Progenitor cell of endocrine pancreas (in vitro differentiated cells): ENCODE results near the gene EGLN3. TPM values are rescaled to one million over a fixed set of nuclear protein-coding genes. Genes with fewer than 3 reads are reported as not detected.

Experiments
- DNase-seq: peaks from one replicate; pipeline ENCODE4 v3.0.0; 2021; ENCODE audit warnings: low spot score; ENCODE audit not compliant: unreplicated experiment
- H3K27ac Mint-ChIP-seq: 2 replicates; pipeline ENCODE4 v1.8.0; 2021; ENCODE audit warnings: mild to moderate bottlenecking, moderate library complexity, mixed read lengths
- H3K27me3 Mint-ChIP-seq: 2 replicates; pipeline ENCODE4 v1.8.0; 2021; ENCODE audit warnings: mixed read lengths
- H3K36me3 Mint-ChIP-seq: 2 replicates; pipeline ENCODE4 v1.8.0; 2022; ENCODE audit warnings: mixed read lengths; ENCODE audit not compliant: insufficient read depth
- H3K4me1 Mint-ChIP-seq: 2 replicates; pipeline ENCODE4 v1.8.0; 2021; ENCODE audit warnings: low read depth, mixed read lengths
- H3K4me3 Mint-ChIP-seq: 2 replicates; pipeline ENCODE4 v1.8.0; 2021; ENCODE audit warnings: low read depth, mild to moderate bottlenecking, moderate library complexity, mixed read lengths
- H3K9me3 Mint-ChIP-seq: 2 replicates; pipeline ENCODE4 v1.8.0; 2021; ENCODE audit warnings: low read depth, mixed read lengths
- total RNA-seq: library from RNA; stranded (reverse); gene quantifications from 2 replicates; pipeline ENCODE4 v1.2.1, GENCODE V29; 2021
- TF ChIP-seq, protein P1 (sequence below): fragments of 200-600 bp; sonication (generic); IDR thresholded peaks from one replicate; pipeline ENCODE4 v1.5.0; 2021; ENCODE audit warnings: antibody characterized with exemption, mild to moderate bottlenecking; ENCODE audit not compliant: unreplicated experiment

EGLN3 gene
- total RNA-seq, 1 donor from 2014 or later: 9.5 TPM

DNA sequence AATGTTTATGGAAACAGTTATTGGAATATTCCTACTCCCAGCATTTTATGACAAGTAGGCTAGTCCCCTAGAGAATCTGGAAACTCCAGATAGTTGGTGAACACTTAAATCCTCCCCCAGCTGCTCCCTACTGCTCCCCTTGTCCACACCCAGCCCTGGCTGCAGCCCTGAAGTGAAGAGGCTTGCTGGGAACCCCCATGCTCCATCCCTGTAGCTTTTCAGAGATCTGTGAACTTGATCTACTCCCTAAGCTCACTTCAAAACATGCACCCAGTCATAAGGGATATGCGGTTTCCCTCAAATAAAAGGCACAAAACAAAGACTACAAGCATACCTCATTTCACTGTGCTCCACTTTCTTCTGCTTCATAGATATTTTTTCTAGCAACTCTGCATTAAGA, 33.2 kb downstream of the EGLN3 start:
- Mint-ChIP-seq H3K27me3 (no peaks in the 10 kb centered on the region), H3K27ac (peak overlapping the region; percentile 1), H3K4me3 (no peak overlapping the region), H3K36me3 (peaks cover 2% of the 10 kb centered on the region), H3K4me1 (peaks cover 7% of the 10 kb centered on the region), H3K9me3 (no peaks in the 10 kb centered on the region)
- no peak for DNase-seq
- TF ChIP-seq, protein P1, sequence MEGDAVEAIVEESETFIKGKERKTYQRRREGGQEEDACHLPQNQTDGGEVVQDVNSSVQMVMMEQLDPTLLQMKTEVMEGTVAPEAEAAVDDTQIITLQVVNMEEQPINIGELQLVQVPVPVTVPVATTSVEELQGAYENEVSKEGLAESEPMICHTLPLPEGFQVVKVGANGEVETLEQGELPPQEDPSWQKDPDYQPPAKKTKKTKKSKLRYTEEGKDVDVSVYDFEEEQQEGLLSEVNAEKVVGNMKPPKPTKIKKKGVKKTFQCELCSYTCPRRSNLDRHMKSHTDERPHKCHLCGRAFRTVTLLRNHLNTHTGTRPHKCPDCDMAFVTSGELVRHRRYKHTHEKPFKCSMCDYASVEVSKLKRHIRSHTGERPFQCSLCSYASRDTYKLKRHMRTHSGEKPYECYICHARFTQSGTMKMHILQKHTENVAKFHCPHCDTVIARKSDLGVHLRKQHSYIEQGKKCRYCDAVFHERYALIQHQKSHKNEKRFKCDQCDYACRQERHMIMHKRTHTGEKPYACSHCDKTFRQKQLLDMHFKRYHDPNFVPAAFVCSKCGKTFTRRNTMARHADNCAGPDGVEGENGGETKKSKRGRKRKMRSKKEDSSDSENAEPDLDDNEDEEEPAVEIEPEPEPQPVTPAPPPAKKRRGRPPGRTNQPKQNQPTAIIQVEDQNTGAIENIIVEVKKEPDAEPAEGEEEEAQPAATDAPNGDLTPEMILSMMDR: no peak

- Mint-ChIP-seq H3K4me1 (peaks cover 7% of the 10 kb centered on the region), H3K4me3 (no peak overlapping the region), H3K9me3 (no peaks in the 10 kb centered on the region), H3K36me3 (no peaks in the 10 kb centered on the region), H3K27me3 (no peaks in the 10 kb centered on the region), H3K27ac (no peak overlapping the region)
- DNase-seq: no peak
- TF ChIP-seq, protein P1: no peak
Observed at GRCh38 chr14:33916663-33917565, 34.0 kb downstream of the EGLN3 start.

GRCh38 chr14:33915682-33916081, 35.2 kb downstream of the EGLN3 start:
- Mint-ChIP-seq H3K27me3 (no peaks in the 10 kb centered on the region), H3K9me3 (no peaks in the 10 kb centered on the region), H3K36me3 (no peaks in the 10 kb centered on the region), H3K4me1 (peaks cover 7% of the 10 kb centered on the region), H3K4me3 (no peak overlapping the region), H3K27ac (no peak overlapping the region)
- DNase-seq: no peak
- TF ChIP-seq, protein P1: no peak

GRCh38 chr14:33914676-33915516, 36.0 kb downstream of the EGLN3 start:
- TF ChIP-seq, protein P1: no peak
- Mint-ChIP-seq H3K4me3 (no peak overlapping the region), H3K4me1 (peaks cover 7% of the 10 kb centered on the region), H3K27me3 (no peaks in the 10 kb centered on the region), H3K36me3 (no peaks in the 10 kb centered on the region), H3K9me3 (no peaks in the 10 kb centered on the region), H3K27ac (no peak overlapping the region)
- DNase-seq: no peak

- H3K4me3 Mint-ChIP-seq: no peak overlapping the region
- H3K27me3 Mint-ChIP-seq: no peaks in the 10 kb centered on the region
- H3K4me1 Mint-ChIP-seq: no peaks in the 10 kb centered on the region
- no peak overlapping the region for H3K27ac Mint-ChIP-seq
- H3K36me3 Mint-ChIP-seq: no peaks in the 10 kb centered on the region
- no peaks in the 10 kb centered on the region for H3K9me3 Mint-ChIP-seq
- DNase-seq: no peak
- TF ChIP-seq, protein P1: no peak
Observed at GRCh38 chr14:33911046-33911445, 39.8 kb downstream of the EGLN3 start.
